Occipital lobe (tissue), 2 donors: ENCODE results near the gene COL4A1. TPM values are rescaled to one million over a fixed set of nuclear protein-coding genes. Genes with fewer than 3 reads are reported as not detected.

Source experiments
- DNase-seq: peaks from one replicate; lab custom pipeline; 2025; lab: John Stamatoyannopoulos, UW
- total RNA-seq: library from RNA; depleted of rRNA; stranded (reverse); fragments of >200 nt; gene quantifications from one replicate; pipeline ENCODE4 v1.2.3, GENCODE V29; 2014

Gene COL4A1
- total RNA-seq, 1 donor from 2014 or later = 67.8 TPM

DNA sequence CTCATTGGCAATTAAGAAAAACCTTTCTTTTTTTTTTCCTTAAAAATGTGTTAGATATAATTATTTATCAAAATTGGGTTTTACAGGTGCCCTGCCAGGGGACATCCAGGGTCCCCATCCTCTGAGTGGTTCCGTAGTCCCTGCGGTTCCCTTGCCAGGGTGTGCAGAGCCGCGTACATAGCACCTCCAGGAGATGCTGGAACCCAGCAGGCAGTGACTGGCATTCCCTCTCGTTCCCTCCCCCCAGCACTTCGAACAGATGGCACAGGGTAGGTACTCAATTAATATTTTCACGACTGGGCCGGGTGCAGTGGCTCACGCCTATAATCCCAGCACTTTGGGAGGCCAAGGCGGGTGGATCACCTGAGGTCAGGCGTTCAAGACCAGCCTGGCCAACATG lies 82.0 kb downstream of the COL4A1 start:
- DNase-seq = no peak

DNA sequence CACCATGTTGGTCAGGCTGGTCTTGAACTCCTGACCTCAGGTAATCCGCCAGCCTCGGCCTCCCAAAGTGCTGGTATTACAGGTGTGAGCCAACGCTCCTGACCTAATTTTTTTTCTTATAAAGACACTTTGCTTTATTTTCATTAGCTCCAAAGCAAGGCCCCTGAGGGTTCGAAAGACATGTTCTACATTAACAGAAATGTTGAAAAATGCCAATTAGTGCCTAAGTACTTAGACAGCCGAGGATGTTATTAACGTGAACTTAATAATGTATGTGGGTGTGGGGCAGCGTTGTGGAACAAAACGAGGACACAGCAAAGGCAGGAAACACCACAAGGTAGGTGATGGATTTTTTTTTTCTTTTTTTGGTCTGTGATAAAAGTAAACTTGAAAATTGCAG lies 82.4 kb downstream of the COL4A1 start:
- no peak for DNase-seq

DNA sequence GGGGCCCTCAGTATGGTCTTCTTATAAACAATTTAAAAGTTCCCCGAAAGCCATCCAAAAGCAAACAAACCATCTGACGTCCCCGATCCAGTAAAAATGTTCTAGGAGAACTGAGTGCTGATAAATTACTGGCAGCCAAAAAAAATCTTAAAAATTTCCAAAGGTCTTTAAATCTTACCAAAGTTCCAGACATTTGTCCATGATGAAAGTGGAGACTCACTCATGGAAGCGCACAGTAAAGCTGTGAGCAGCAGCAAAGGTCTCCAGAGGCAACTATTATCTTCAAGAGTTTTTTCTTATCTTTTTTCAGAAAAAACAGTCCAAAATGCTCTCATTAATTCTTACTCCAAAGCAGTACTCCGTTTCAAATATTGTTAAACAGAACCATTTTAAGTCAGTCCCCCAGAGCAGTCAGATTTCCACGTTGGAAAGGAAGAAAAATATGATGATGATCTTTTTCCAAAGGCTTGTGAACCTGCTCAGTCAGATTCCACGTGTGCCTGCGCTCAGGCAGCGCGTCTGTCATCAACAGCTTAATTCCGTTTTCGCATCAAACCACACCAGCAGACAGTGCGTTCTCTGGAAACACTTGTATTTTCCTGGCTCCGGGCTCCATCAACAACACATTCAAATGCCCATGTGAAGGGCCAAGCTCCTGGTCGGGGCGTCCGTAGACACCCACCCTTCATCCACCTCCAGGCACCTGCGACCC lies 85.4 kb downstream of the COL4A1 start:
- no peak for DNase-seq

DNA sequence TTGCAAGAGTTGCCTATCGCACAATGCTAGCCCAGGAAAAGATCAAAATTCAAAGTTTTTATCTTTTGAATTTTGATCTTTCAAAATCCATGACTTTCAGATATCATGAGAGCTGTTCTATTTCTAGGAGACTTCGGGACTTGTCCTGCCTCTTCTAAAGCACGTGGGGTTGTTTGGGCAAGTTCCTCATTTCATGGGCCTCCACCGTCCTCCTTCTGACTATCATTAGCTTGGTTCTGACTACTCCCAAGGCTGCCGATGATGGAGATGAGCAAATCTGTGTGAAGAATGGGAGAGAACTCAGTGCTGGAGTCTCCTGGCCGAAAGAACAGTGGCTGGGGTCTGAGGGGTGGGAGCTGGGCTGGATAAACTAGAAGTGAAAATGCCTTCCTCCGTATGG lies 86.5 kb downstream of the COL4A1 start:
- no peak for DNase-seq

DNA sequence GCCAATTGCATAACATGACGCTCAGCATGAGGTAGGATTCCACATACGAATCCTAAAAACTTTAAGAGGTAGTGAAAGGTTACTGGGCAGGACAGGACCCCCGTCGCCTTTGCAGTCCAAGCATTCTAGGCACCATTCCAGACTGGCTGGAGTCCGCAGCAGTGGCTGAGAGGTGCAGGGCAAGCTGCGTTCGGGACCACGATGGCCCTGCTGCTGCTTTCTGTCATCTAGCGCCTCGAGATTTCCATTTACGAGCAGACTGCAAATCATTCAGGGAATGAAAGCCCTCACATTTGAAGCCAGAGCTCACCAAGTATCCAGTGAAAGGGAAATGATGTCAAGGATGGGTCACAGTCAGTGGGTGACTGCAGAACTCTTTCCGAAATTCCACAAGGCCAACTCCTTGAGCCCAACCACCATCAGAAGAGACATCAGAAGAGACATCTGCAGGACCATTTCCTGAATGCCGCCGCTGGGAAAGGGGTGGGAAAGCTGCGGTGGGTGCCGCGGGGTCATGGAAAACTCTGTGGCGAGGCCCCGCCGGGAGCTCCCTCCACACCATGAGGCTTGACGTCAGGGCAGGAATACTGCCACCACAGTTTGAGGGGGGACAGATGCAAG lies 88.3 kb downstream of the COL4A1 start:
- DNase-seq = no peak

DNA sequence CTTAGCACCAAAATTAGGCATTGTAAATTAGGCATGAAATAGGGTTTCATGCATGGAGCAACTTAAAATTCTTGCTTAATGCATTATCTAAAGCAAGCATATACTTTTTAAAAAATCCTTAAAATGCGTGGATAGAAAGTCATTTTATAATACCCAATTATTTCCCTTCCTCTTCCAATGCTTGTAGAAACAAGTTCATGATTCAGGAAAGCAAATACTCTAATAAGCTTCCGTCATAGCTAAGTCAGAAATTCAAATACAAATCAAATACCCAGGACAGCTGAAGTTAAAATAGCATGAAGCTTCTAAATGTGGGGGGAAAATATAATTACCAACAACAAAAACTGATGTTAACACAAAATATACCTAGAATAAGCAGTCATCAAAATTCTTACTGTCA lies 89.1 kb downstream of the COL4A1 start:
- DNase-seq = no peak

DNA sequence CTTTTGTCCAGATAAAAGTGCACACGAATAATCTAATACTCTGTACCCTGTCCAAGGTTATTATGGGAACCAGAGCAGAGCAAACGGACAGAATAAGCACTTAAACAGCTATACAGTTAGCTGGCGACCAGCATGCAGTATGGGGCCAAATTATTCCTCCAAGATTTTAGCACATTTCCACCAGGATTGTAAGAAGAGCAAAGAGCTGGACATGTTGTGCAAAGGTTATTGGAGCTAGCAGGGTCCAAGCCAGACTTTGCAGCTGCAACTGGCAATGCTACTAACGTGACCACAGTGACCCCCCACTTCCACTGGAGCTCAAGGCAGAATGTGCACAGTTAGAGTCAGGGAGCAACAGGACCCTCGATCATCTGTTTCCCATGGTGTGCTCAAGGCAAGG lies 89.9 kb downstream of the COL4A1 start:
- DNase-seq = no peak

DNA sequence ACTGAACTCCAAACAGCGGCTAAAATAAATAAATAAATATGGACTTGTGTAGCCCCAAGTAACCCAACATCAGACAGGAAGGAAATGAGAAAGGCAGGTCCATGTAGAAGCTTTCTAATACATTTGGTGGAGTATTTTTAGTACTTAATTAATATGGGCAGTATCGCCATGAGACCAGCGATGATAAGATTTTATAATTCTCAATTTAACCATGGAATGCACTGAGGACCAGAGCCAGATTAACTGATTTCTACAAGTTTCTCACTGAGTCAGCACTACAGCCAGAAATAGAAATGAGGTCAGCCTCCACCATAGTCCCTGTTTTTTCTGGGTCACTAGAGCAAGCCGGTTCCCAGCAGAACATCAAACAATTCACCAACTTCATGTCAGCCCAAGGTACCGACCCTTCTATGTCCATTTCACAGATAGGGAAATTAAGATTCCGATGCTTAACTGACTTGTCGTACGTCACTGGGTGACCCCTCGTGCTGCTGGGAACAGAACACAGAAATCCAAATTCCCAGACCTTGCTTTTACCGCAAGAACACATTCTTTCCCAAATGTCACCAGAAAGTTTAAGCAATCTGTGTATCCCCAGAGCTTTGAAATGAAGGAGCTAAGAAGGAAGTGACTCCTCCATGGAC lies 90.4 kb downstream of the COL4A1 start:
- DNase-seq = no peak

DNA sequence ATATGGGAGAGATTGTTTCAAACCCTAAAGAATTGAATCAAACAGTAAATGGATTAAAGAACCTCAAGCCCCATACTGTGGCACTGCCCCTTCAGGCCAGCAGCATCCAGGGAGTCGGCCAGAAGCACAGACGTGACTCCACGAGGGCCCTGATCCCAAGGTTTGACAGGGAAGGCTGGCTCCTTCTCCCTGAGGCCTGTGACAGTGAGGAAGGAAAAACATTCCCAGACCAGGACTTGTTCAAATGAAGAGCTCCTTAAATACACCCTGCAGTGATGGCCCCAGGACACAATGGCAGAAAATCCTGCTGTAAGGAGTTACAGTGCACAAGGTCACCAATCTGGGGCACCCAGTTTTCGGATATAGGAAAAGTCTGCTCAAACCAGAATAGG lies 91.0 kb downstream of the COL4A1 start:
- DNase-seq = no peak

DNA sequence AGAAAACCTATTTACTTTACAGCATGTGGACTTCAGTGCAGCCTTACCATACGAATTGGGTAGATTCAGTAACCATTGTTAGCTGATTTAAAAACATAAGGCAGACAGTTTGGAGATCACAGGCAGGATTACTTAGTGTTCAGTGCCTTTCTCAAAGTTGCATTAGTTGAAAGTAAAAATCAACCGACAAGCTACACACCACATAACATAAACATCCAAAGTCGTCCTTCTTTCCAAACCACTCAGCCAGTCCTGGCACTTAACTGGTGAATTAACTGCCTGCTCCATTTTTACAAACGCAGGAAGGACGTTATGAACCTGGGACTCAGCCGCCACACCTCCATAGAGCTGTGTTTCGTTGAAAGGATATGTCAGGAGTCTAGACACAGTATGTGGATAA lies 91.4 kb downstream of the COL4A1 start:
- DNase-seq = no peak

DNA sequence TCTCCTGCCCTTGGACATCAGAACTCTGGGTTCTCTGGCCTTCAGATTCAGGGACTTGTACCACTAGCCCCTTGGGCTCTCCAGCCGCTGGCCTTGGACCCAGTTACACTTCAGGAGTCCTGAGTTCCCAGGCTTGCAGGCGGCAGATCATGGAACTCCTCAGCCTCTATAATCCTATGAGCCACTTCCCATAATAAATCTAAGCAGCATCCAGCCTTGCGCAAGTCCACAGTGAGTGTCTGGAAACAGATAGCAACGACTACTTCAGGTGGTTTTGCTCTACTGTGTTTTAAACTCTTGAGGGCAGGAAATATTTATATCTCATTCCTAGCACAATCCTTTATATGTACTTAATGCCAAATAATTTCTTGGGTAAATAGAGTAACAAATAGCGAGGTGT lies 92.3 kb downstream of the COL4A1 start:
- no peak for DNase-seq

DNA sequence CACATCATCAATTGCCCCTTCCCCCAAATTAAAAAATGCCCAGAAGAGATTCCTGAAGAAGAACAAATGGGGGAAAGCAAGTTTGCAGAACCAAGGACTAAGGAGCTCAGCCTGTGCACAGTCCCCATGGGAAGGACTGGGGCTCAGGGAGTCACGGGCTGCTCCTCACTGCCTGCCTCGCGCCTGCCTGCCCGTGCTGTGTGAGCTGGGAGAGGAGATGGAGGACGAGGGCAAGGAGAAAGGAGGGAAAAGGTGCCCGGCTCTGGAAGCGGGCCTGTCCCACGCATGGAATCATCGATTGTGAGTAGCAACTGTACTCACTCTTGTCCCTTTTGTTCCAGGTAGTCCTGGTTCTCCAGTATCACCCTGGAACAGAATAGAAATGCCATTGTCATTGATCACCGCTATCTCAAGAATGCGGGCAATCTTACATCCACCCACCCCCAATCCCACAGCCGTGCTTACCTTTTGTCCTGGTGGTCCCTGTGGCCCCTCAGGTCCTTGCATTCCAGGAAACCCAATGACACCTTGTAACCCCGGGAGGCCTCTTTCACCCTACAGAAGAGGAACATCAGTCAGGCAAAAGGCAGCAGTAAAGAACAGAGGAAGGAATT lies 93.4 kb downstream of the COL4A1 start:
- no peak for DNase-seq

DNA sequence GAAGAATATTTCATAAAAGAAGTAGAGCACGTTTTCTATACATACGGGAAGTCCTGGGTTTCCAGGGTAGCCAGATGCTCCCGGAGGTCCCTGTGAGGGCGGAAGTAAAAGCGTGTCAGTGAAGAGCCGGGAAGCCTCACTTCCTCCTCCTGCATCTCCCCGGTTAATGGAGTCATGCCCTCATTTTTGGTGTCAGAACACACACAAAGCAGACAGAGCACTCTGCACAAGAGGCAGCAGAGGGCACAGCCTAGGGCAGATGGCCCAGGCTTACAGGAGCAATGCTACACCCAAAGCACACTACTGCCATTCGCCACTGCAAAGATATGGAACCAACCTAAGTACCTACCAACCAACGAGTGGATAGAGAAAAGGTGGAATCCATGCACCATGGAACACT lies 94.4 kb downstream of the COL4A1 start:
- DNase-seq = no peak

DNA sequence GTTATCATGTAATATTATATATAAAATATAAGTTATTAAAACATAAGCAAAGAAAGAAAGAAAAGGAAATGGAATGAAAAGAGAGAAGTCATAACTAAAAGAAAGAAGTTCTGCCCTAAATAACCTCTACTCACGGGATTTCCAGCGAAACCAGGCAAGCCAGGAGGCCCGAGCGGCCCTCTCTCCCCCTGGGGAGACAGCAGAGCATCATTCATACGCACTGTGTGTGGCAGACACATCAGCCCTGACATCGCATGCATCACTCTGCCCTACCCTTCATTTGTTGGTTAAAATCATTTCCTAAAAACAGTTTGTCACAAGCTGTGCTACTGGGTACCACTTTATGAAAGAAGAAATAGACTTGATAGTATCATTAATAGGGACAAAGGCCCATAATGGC lies 95.2 kb downstream of the COL4A1 start:
- no peak for DNase-seq

DNA sequence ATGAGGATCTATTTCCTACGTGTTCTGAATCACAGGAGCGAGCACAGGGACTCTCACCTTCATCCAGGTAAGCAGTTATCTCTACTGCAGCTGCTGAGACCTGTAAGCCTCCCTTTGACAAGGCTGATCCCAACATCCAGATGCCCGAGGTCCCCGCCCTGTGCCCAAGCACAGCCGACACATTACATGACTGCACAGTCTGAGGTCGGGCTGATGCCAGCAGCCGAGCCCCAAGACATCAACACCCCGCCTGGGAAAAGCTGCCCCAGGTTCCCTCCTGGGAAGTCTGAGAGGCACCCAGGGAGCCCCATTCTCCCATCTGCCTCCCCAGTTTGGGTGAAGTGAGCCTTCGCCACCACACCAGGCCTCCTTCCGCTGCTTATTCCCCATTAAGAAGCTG lies 95.9 kb downstream of the COL4A1 start:
- DNase-seq = no peak

DNA sequence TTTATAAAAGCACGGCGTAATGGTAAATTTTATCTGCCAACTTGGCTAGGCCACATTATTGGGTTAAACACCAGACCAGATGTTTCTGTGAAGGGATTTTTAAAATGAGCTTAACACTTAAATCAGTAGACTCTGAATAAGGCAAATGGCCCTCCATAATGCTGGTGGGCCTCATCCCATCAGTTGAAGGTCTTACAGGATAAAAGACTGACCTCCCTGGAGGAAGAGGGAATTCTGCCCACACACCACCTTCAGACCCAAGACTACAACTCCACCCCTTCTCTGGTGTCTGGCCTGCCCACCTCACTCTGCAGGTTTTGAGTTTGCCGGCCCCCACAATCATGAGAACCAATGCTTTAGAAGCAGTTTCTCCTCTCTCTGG lies 96.4 kb downstream of the COL4A1 start:
- DNase-seq = no peak

DNA sequence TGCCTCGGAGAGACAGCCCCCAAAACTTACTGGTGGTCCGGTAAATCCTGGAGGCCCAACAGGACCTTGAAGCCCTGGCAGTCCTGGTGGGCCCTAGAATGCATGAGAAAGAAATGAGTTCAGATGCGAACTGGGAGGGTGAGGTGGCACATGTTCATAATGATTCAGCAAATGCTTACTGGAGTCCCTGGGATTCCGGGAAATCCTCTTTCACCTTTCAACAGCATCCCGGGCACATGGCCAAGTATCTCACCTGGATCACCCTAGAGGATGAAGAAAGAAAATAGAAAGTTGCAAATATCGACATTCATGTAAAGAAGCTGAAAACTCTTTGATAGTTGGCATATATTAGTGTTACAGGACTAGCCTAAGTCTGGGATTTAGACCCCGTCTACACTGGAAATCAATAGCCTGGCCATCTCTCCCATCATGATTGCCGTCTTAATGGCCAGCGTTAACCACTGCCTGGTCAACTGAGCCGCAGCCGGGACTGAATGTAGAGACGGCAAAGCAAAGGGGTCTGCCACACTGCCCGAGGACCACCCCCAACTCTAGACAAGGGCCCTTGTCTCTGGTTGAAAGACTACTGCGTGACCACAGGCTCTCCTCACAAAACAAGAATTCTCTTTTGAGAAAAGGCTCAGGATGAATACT lies 96.9 kb downstream of the COL4A1 start:
- no peak for DNase-seq

DNA sequence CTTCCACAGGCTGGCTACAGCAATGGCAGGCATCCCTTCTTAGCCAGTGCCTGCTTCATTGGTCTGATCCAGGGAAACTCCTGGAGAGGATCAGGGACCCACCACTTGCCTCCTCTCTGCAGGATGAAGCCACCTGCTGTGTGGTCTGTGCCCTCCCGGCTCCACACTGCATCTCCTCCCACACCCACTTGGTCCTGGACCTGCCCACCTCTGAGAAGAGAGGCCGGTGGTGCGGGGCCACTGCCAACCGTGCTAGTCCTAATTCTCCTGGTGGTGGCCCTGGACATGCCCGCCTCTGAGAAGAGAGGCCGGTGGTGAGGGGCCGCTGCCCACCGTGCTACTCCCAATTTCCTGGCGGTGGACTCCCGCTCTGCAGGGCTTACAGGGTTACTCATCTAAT lies 98.8 kb downstream of the COL4A1 start:
- DNase-seq = no peak

DNA sequence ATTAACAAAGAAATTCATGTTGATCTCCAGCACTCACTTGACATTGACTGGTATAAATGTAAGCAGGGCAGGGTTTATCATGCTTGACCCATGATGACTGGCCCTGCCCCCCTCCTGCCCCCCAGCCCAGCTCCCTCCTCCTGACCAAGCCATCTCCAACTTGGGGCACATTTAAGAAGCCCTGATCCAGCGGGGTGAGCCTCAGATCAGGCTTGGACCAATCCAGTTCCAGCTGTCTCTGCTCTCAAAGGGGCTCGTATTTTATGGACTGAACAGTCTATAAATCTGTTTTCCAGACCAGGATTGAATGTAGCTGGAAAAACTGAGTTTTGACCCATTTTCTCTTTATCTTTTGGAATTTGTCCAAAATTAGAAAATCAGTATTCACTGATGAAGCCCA lies 100.0 kb downstream of the COL4A1 start:
- DNase-seq = no peak

DNA sequence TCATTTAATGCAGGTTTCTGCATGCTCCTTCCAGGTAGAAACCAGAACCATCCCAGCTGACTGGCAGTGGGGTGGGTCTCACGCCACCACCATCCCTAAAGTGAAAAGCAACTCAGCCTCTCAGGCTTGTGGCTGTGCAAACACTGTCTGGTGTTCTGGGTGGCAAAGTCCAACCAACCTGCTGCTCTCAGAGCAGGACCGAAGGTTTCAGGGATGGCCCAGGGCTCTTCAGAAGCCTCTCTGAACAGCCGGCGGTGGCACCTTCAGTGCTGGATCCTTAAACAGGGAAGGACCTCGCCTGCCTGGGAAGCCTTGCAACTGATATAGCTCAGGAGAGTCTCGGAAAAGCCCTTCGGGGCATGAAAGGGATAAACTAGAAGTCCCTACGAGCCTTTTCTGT lies 100.8 kb downstream of the COL4A1 start:
- no peak for DNase-seq

DNA sequence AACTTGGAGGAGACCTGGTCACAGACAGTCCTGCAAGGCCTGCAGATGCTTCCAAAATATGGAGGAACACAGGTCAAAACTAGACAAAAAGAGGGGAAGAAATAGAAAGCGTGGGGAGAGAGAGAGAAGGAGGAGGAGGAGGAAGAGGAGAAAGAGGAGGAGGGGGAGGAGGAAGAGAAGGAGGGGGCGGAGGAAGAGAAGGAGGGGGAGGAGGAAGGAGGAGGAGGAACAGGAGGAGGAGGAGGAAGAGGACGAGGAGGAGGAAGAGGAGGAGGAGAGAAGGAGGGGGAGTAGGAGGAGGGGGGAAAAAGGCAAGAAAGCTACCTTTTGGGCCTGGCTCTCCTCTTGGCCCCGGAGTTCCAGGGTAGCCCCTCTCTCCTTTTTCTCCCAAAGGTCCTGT lies 105.8 kb downstream of the COL4A1 start:
- DNase-seq = no peak

DNA sequence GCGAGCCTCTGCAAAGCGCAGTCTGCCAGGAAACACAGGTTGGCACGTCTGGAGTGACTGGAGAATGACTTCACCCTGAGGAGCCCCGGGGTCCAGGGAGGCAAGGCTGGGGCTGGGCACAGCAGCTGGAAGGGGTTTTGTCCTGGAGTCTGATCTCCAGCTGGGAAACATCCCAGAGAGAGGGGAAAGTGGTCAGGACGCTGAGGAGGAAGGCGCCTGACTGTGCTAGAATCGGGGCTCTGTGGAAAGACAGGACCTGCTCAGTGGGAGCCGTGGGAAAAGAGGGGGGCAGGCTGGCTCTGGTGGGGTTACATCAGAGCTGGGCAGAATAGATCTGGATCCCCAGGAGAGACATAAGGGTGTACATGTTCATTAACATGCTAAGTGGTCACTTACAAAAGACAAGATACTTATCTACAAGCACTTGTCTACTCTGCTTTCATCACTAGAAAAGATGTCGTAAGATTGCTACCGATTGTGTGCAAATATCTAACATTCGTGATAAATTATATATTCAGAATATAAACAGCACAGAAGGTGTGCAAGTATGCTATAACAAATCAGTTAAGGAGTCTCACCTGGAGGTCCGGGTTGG lies 106.6 kb downstream of the COL4A1 start:
- DNase-seq = no peak
